A673 (cell line): ENCODE data around the gene PPY. TPM values are rescaled to one million over a fixed set of nuclear protein-coding genes. Genes with fewer than 3 reads are reported as not detected.

Experiments
- BruUV-seq: library from RNA; stranded (reverse); fragments of 400-500 nt; replicated peaks from 2 replicates; lab custom pipeline; 2021; lab: Mats Ljungman, UMichigan
- CTCF ChIA-PET: fragments of 300-600 bp; sonication (Branson Sonifier 250); formaldehyde crosslinking; loops from one replicate; lab custom pipeline; 2022; ENCODE audit warnings: antibody characterized with exemption; lab: Charles Lee
- POLR2A ChIA-PET: fragments of 300-600 bp; sonication (Branson Sonifier 250); formaldehyde crosslinking; loops from one replicate; lab custom pipeline; 2022; ENCODE audit warnings: antibody characterized with exemption; ENCODE audit not compliant: low non-redundant PET; lab: Charles Lee
- DNase-seq: peaks from one replicate; pipeline ENCODE4 v3.0.0-alpha.2; 2015; ENCODE audit warnings: low spot score
- H3K27ac ChIP-seq: fragments of 200-600 bp; sonication (generic); 2 replicates; pipeline ENCODE4 v1.5.1; 2016; ENCODE audit warnings: mixed run types, low read depth, mild to moderate bottlenecking, mixed read lengths, antibody characterized with exemption, low read length; ENCODE audit not compliant: poor library complexity, severe bottlenecking
- H3K27me3 ChIP-seq: fragments of 200-600 bp; sonication (generic); replicated peaks from 2 replicates; pipeline ENCODE4 v1.6.1; 2017; ENCODE audit warnings: mixed run types, low read depth, mild to moderate bottlenecking, mixed read lengths, antibody characterized with exemption, low read length; ENCODE audit not compliant: insufficient read depth, poor library complexity
- H3K36me3 ChIP-seq: fragments of 200-600 bp; sonication (generic); 2 replicates; pipeline ENCODE4 v1.6.1; 2016; ENCODE audit warnings: mixed run types, mild to moderate bottlenecking, mixed read lengths, antibody characterized with exemption, low read length; ENCODE audit not compliant: insufficient read depth, poor library complexity, severe bottlenecking
- H3K4me1 ChIP-seq: fragments of 200-600 bp; sonication (generic); 2 replicates; pipeline ENCODE4 v1.6.1; 2017; ENCODE audit warnings: mixed run types, mild to moderate bottlenecking, mixed read lengths, antibody characterized with exemption, low read length; ENCODE audit not compliant: insufficient read depth, poor library complexity, severe bottlenecking
- H3K4me3 ChIP-seq: fragments of 200-600 bp; sonication (generic); 2 replicates; pipeline ENCODE4 v1.5.1; 2016; ENCODE audit warnings: low read depth, mixed run types, mild to moderate bottlenecking, mixed read lengths, low read length; ENCODE audit not compliant: poor library complexity, severe bottlenecking
- H3K9me3 ChIP-seq: fragments of 200-600 bp; sonication (generic); 2 replicates; pipeline ENCODE4 v1.6.1; 2016; ENCODE audit warnings: mixed run types, low read depth, mild to moderate bottlenecking, mixed read lengths, antibody characterized with exemption, low read length; ENCODE audit not compliant: poor library complexity, severe bottlenecking
- EZH2 ChIP-seq: fragments of 200-600 bp; sonication (generic); IDR thresholded peaks from 2 replicates; pipeline ENCODE4 v1.6.1; 2017; ENCODE audit warnings: borderline replicate concordance, low read depth, mild to moderate bottlenecking, mixed read lengths, antibody characterized with exemption, low read length; ENCODE audit not compliant: poor library complexity, severe bottlenecking
- intact Hi-C: fragments of 100-400 bp; cut with micrococcal nuclease; formaldehyde crosslinking; loops from one replicate; pipeline ENCODE4 v1.10.0; 2022; ENCODE audit not compliant: unreplicated experiment
- total RNA-seq: library from RNA; stranded (reverse); gene quantifications from 2 replicates; pipeline ENCODE4 v1.2.3, GENCODE V29; 2021
- TF ChIP-seq, protein P1 (sequence below): fragments of 300-800, 200-600 bp; sonication (generic); conservative IDR thresholded peaks from 2 replicates; pipeline ENCODE4 v1.5.1; 2017; ENCODE audit warnings: low read depth, mild to moderate bottlenecking, antibody characterized with exemption, low read length, moderate library complexity, mixed read lengths

PPY gene
- total RNA-seq, 1 experiment from 2014 or later: not detected

- Histone ChIP-seq H3K4me1 (no peaks in the 10 kb centered on the region), H3K9me3 (no peaks in the 10 kb centered on the region), H3K36me3 (no peaks in the 10 kb centered on the region), H3K27ac (no peak overlapping the region), H3K27me3 (no peaks in the 10 kb centered on the region), H3K4me3 (no peak overlapping the region)
- TF ChIP-seq, protein P1, sequence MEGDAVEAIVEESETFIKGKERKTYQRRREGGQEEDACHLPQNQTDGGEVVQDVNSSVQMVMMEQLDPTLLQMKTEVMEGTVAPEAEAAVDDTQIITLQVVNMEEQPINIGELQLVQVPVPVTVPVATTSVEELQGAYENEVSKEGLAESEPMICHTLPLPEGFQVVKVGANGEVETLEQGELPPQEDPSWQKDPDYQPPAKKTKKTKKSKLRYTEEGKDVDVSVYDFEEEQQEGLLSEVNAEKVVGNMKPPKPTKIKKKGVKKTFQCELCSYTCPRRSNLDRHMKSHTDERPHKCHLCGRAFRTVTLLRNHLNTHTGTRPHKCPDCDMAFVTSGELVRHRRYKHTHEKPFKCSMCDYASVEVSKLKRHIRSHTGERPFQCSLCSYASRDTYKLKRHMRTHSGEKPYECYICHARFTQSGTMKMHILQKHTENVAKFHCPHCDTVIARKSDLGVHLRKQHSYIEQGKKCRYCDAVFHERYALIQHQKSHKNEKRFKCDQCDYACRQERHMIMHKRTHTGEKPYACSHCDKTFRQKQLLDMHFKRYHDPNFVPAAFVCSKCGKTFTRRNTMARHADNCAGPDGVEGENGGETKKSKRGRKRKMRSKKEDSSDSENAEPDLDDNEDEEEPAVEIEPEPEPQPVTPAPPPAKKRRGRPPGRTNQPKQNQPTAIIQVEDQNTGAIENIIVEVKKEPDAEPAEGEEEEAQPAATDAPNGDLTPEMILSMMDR: no peak
- TF ChIP-seq EZH2: no peak
- CTCF ChIA-PET: no interaction called here
- POLR2A ChIA-PET: no interaction called here
- intact Hi-C loops: no loop called here
- no TSS peak for BruUV-seq
- no peak for DNase-seq
Measured at GRCh38 chr17:43891851-43892646, 50.2 kb downstream of the PPY start.

Other genes starting within 250 kb of the PPY start
- gene SOST, start 183.7 kb downstream of the PPY start, total RNA-seq: not detected in 2 replicates
- gene DUSP3, start 163.5 kb downstream of the PPY start, total RNA-seq: 20.4 and 22.9 TPM in 2 replicates
- gene CFAP97D1, start 162.0 kb downstream of the PPY start, total RNA-seq: not detected in 2 replicates
- 5.7 and 7.7 TPM in 2 replicates for gene MPP3, start 109.3 kb downstream of the PPY start, total RNA-seq
- gene CD300LG, start 95.3 kb downstream of the PPY start, total RNA-seq: not detected in 2 replicates
- 2.6 and 4.0 TPM in 2 replicates for gene MPP2, start 34.9 kb downstream of the PPY start, total RNA-seq
- gene PYY, start 11.5 kb upstream of the PPY start, total RNA-seq: not detected in 2 replicates
- gene NAGS, start 62.1 kb upstream of the PPY start, total RNA-seq: 0.24 and 0.50 TPM in 2 replicates
- 12.7 TPM in 2 replicates for gene TMEM101, start 72.5 kb upstream of the PPY start, total RNA-seq
- gene LSM12, start 124.2 kb upstream of the PPY start, total RNA-seq: 47.5 and 52.5 TPM in 2 replicates
- gene G6PC3, start 128.3 kb upstream of the PPY start, total RNA-seq: 47.0 and 57.9 TPM in 2 replicates
- gene HDAC5, start 181.2 kb upstream of the PPY start, total RNA-seq: 16.9 and 27.1 TPM in 2 replicates
- gene HROB, start 199.5 kb upstream of the PPY start, total RNA-seq: 13.5 and 14.7 TPM in 2 replicates
- gene ASB16, start 228.2 kb upstream of the PPY start, total RNA-seq: 0.17 TPM in 1 of 2 replicates, not detected in the other
- 13.0 and 13.3 TPM in 2 replicates for gene TMUB2, start 244.5 kb upstream of the PPY start, total RNA-seq